IPS-20b (cell line): Measurements from ENCODE around the gene YPEL5.

ENCODE experiments used
- H3K27ac ChIP-seq: one replicate; pipeline ENCODE4 v1.5.1; 2013; ENCODE audit warnings: low read length
- H3K27me3 ChIP-seq: 2 replicates; pipeline ENCODE4 v1.6.1; 2013; ENCODE audit warnings: mild to moderate bottlenecking, low read length, inconsistent platforms; ENCODE audit not compliant: insufficient read depth
- H3K36me3 ChIP-seq: 2 replicates; pipeline ENCODE4 v1.6.1; 2013; ENCODE audit warnings: low read depth, mild to moderate bottlenecking, inconsistent platforms, low read length, moderate library complexity; ENCODE audit not compliant: insufficient read depth
- H3K4me1 ChIP-seq: 2 replicates; pipeline ENCODE4 v1.6.1; 2013; ENCODE audit warnings: mild to moderate bottlenecking, control low read depth, inconsistent platforms, low read length, moderate library complexity; ENCODE audit not compliant: insufficient read depth
- H3K4me3 ChIP-seq: 2 replicates; pipeline ENCODE4 v1.5.1; 2013; ENCODE audit warnings: mild to moderate bottlenecking, low read length, inconsistent platforms
- H3K9ac ChIP-seq: 2 replicates; pipeline ENCODE4 v1.6.1; 2013; ENCODE audit warnings: low read depth, mild to moderate bottlenecking, inconsistent platforms, low read length, moderate library complexity
- H3K9me3 ChIP-seq: 2 replicates; pipeline ENCODE4 v1.6.1; 2013; ENCODE audit warnings: mild to moderate bottlenecking, low read depth, low read length, inconsistent platforms; ENCODE audit not compliant: insufficient read depth

YPEL5 gene

GRCh38 chr2:30155202-30155601, 8.4 kb downstream of the YPEL5 start:
- Histone ChIP-seq H3K4me3 (no peak overlapping the region), H3K36me3 (peaks cover 41% of the 10 kb centered on the region), H3K9me3 (no peaks in the 10 kb centered on the region), H3K9ac (no peak overlapping the region), H3K4me1 (peaks cover 22% of the 10 kb centered on the region; the same call in 1 of the 2 replicates), H3K27ac (no peak overlapping the region), H3K27me3 (no peaks in the 10 kb centered on the region)

GRCh38 chr2:30155889-30156658, 9.3 kb downstream of the YPEL5 start:
- peaks cover 14% of the 10 kb centered on the region; the same call in 1 of the 2 replicates for H3K4me1 ChIP-seq
- H3K36me3 ChIP-seq, result peaks cover 45% of the 10 kb centered on the region
- H3K27ac ChIP-seq, result no peak overlapping the region
- H3K27me3 ChIP-seq, result no peaks in the 10 kb centered on the region
- no peak overlapping the region for H3K9ac ChIP-seq
- no peak overlapping the region for H3K4me3 ChIP-seq
- no peaks in the 10 kb centered on the region for H3K9me3 ChIP-seq

GRCh38 chr2:30157616-30158015, 10.8 kb downstream of the YPEL5 start:
- H3K9ac ChIP-seq, result no peak overlapping the region
- H3K4me1 ChIP-seq, result no peaks in the 10 kb centered on the region
- no peaks in the 10 kb centered on the region for H3K9me3 ChIP-seq
- H3K27me3 ChIP-seq, result no peaks in the 10 kb centered on the region
- H3K4me3 ChIP-seq, result no peak overlapping the region
- no peak overlapping the region for H3K27ac ChIP-seq
- H3K36me3 ChIP-seq, result peaks cover 42% of the 10 kb centered on the region

GRCh38 chr2:30159766-30160165, 13.0 kb downstream of the YPEL5 start:
- H3K27me3 ChIP-seq, result no peaks in the 10 kb centered on the region
- H3K27ac ChIP-seq, result no peak overlapping the region
- H3K9ac ChIP-seq, result no peak overlapping the region
- H3K9me3 ChIP-seq, result no peaks in the 10 kb centered on the region
- H3K4me1 ChIP-seq, result no peaks in the 10 kb centered on the region
- H3K4me3 ChIP-seq, result no peak overlapping the region
- peaks cover 42% of the 10 kb centered on the region for H3K36me3 ChIP-seq

GRCh38 chr2:30161929-30162706, 15.3 kb downstream of the YPEL5 start:
- Histone ChIP-seq H3K27ac (no peak overlapping the region), H3K9me3 (no peaks in the 10 kb centered on the region), H3K9ac (no peak overlapping the region), H3K4me1 (no peaks in the 10 kb centered on the region), H3K36me3 (peaks cover 33% of the 10 kb centered on the region), H3K27me3 (no peaks in the 10 kb centered on the region), H3K4me3 (no peak overlapping the region)

- no peak overlapping the region for H3K27ac ChIP-seq
Observed at GRCh38 chr2:30162806-30163205, 16.0 kb downstream of the YPEL5 start.

GRCh38 chr2:30164131-30164925, 17.5 kb downstream of the YPEL5 start:
- Histone ChIP-seq H3K27me3 (no peaks in the 10 kb centered on the region), H3K27ac (no peak overlapping the region), H3K4me3 (no peak overlapping the region), H3K9ac (no peak overlapping the region), H3K4me1 (no peaks in the 10 kb centered on the region), H3K36me3 (peaks cover 12% of the 10 kb centered on the region), H3K9me3 (no peaks in the 10 kb centered on the region)

More at GRCh38 chr2:30162806-30163205, 16.0 kb downstream of the YPEL5 start:
- Histone ChIP-seq H3K4me1 (no peaks in the 10 kb centered on the region), H3K36me3 (peaks cover 28% of the 10 kb centered on the region), H3K9ac (no peak overlapping the region), H3K9me3 (no peaks in the 10 kb centered on the region), H3K27me3 (no peaks in the 10 kb centered on the region), H3K4me3 (no peak overlapping the region)

GRCh38 chr2:30165050-30165520, 18.3 kb downstream of the YPEL5 start:
- peaks cover 5% of the 10 kb centered on the region for H3K36me3 ChIP-seq
- H3K9me3 ChIP-seq, result no peaks in the 10 kb centered on the region
- H3K27me3 ChIP-seq, result no peaks in the 10 kb centered on the region
- no peak overlapping the region for H3K27ac ChIP-seq
- no peak overlapping the region for H3K4me3 ChIP-seq
- no peaks in the 10 kb centered on the region for H3K4me1 ChIP-seq
- no peak overlapping the region for H3K9ac ChIP-seq

GRCh38 chr2:30165617-30166016, 18.8 kb downstream of the YPEL5 start:
- no peaks in the 10 kb centered on the region for H3K27me3 ChIP-seq
- H3K9me3 ChIP-seq, result no peaks in the 10 kb centered on the region
- H3K36me3 ChIP-seq, result no peaks in the 10 kb centered on the region; the same call in 1 of the 2 replicates
- no peak overlapping the region for H3K27ac ChIP-seq
- H3K4me1 ChIP-seq, result no peaks in the 10 kb centered on the region
- no peak overlapping the region for H3K9ac ChIP-seq
- H3K4me3 ChIP-seq, result no peak overlapping the region

GRCh38 chr2:30172627-30173026, 25.8 kb downstream of the YPEL5 start:
- no peak overlapping the region for H3K27ac ChIP-seq
- no peaks in the 10 kb centered on the region for H3K36me3 ChIP-seq
- H3K4me3 ChIP-seq, result no peak overlapping the region
- no peaks in the 10 kb centered on the region for H3K27me3 ChIP-seq
- no peaks in the 10 kb centered on the region for H3K9me3 ChIP-seq
- no peak overlapping the region for H3K9ac ChIP-seq
- no peaks in the 10 kb centered on the region for H3K4me1 ChIP-seq

GRCh38 chr2:30177440-30177839, 30.6 kb downstream of the YPEL5 start:
- Histone ChIP-seq H3K9ac (no peak overlapping the region), H3K9me3 (no peaks in the 10 kb centered on the region), H3K27ac (no peak overlapping the region), H3K4me3 (no peak overlapping the region), H3K36me3 (no peaks in the 10 kb centered on the region), H3K27me3 (peaks cover 3% of the 10 kb centered on the region; the same call in 1 of the 2 replicates), H3K4me1 (no peaks in the 10 kb centered on the region)
